B cell (primary cell): ENCODE results near the gene NSD1. TPM values are rescaled to one million over a fixed set of nuclear protein-coding genes. Genes with fewer than 3 reads are reported as not detected.

ENCODE experiments used
- ATAC-seq: fragments of 200-7000 bp; cut with Tn5 transposase; one replicate; pipeline ENCODE4 v1.10.0; 2021; ENCODE audit warnings: low read depth, mild to moderate bottlenecking, moderate number of reproducible peaks, moderate library complexity
- CTCF ChIA-PET: fragments of 350-600 bp; sonication (Branson Sonifier 250); formaldehyde crosslinking; loops from one replicate; lab custom pipeline; 2021; ENCODE audit warnings: antibody characterized with exemption, inconsistent platforms; lab: Charles Lee
- POLR2A ChIA-PET: fragments of 350-600 bp; sonication (Branson Sonifier 250); formaldehyde crosslinking; loops from one replicate; lab custom pipeline; 2021; ENCODE audit warnings: antibody characterized with exemption; lab: Charles Lee
- DNase-seq: peaks from one replicate; pipeline ENCODE4 v3.0.0; 2013
- H2AFZ ChIP-seq: 2 replicates; pipeline ENCODE4 v1.6.1; 2012; ENCODE audit warnings: mild to moderate bottlenecking, low read depth, low read length; ENCODE audit not compliant: insufficient read depth, poor library complexity, severe bottlenecking
- H3K27ac ChIP-seq, 2 donors: 1 replicate in 1 of 2; 2 replicates in 1 of 2; pipeline ENCODE4 v1.5.1; 2012 to 2013; ENCODE audit warnings: low read length in 2 of 2, mild to moderate bottlenecking in 2 of 2, moderate library complexity in 1 of 2
- H3K27me3 ChIP-seq, 4 experiments: fragments of 200-600 bp in 1 of 4; sonication (generic) in 1 of 4; replicated peaks in 1 of 4; 1 replicate in 2 of 4; 2 replicates in 2 of 4; pipeline versions ENCODE4 v1.6.1 to v1.7.0; 2013 to 2016; ENCODE audit warnings: low read length in 3 of 4, mild to moderate bottlenecking in 2 of 4, mixed read lengths in 1 of 4, moderate library complexity in 1 of 4; ENCODE audit not compliant: insufficient read depth in 4 of 4, control insufficient read depth in 3 of 4; ENCODE audit errors: control extremely low read depth in 1 of 4
- H3K36me3 ChIP-seq, 2 experiments: replicated peaks in 1 of 2; 1 replicate in 1 of 2; 2 replicates in 1 of 2; pipeline versions ENCODE4 v1.6.1 to v1.7.1; 2013; ENCODE audit warnings: low read length in 1 of 2; ENCODE audit not compliant: insufficient read depth in 2 of 2, control insufficient read depth in 1 of 2; ENCODE audit errors: control extremely low read depth in 1 of 2, extremely low read depth in 1 of 2
- H3K4me1 ChIP-seq, 2 donors: fragments of 200-600 bp in 1 of 2; sonication (generic) in 1 of 2; 1 replicate in 1 of 2; 2 replicates in 1 of 2; pipeline versions ENCODE4 v1.5.1 to v1.6.1; 2013 to 2017; ENCODE audit warnings: low read length in 2 of 2; ENCODE audit not compliant: control insufficient read depth in 2 of 2, insufficient read depth in 2 of 2
- H3K4me2 ChIP-seq: replicated peaks from 2 replicates; pipeline ENCODE3; 2012; ENCODE audit warnings: mild to moderate bottlenecking, low read depth, low read length; ENCODE audit not compliant: poor library complexity, severe bottlenecking
- H3K4me3 ChIP-seq, 5 experiments: fragments of 200-600 bp in 1 of 5; sonication (generic) in 1 of 5; 1 replicate in 3 of 5; 2 replicates in 2 of 5; pipeline versions ENCODE4 v1.5.1 to v1.7.0; 2011 to 2016; ENCODE audit warnings: low read length in 4 of 5, mild to moderate bottlenecking in 4 of 5, low read depth in 2 of 5, control low read depth in 1 of 5, moderate library complexity in 1 of 5; ENCODE audit not compliant: insufficient read depth in 1 of 5; ENCODE audit errors: control extremely low read depth in 1 of 5, extremely low read depth in 1 of 5
- H3K79me2 ChIP-seq: fragments of 200-600 bp; sonication (generic); one replicate; pipeline ENCODE4 v1.6.0; 2016; ENCODE audit warnings: low read length; ENCODE audit not compliant: control insufficient read depth, insufficient read depth
- H3K9ac ChIP-seq: fragments of 200-600 bp; sonication (generic); 2 replicates; pipeline ENCODE4 v1.6.1; 2017; ENCODE audit warnings: mild to moderate bottlenecking, low read length, moderate library complexity
- H3K9me3 ChIP-seq, 3 donors: one replicate each; pipeline versions ENCODE4 v1.6.1 to v1.7.1; 2013; ENCODE audit warnings: low read length in 2 of 3; ENCODE audit not compliant: control insufficient read depth in 2 of 3, insufficient read depth in 1 of 3; ENCODE audit errors: control extremely low read depth in 1 of 3
- H4K20me1 ChIP-seq: 2 replicates; pipeline ENCODE4 v1.6.0; 2012; ENCODE audit warnings: mild to moderate bottlenecking, low read length; ENCODE audit not compliant: insufficient read depth, control insufficient read depth, poor library complexity, severe bottlenecking
- H3K27ac Mint-ChIP-seq: one replicate; pipeline ENCODE4 v1.8.0; 2021; ENCODE audit warnings: mixed read lengths
- H3K27me3 Mint-ChIP-seq: one replicate; pipeline ENCODE4 v1.8.0; 2021; ENCODE audit warnings: mixed read lengths
- H3K4me1 Mint-ChIP-seq: one replicate; pipeline ENCODE4 v1.8.0; 2021; ENCODE audit warnings: mixed read lengths
- H3K4me3 Mint-ChIP-seq: one replicate; pipeline ENCODE4 v1.8.0; 2021; ENCODE audit warnings: mixed read lengths
- H3K9me3 Mint-ChIP-seq: one replicate; pipeline ENCODE4 v1.8.0; 2022; ENCODE audit warnings: mixed read lengths; ENCODE audit not compliant: insufficient read depth
- EZH2 ChIP-seq: IDR thresholded peaks from 2 replicates; pipeline ENCODE4 v1.6.1; 2012; ENCODE audit warnings: borderline replicate concordance, low read depth, mild to moderate bottlenecking, moderate library complexity, low read length; ENCODE audit not compliant: insufficient read depth, poor library complexity, severe bottlenecking
- WGBS: methylation state at CpG from one replicate; pipeline ENCODE4 v1.1.5; 2013; ENCODE audit warnings: missing lambda C conversion rate; ENCODE audit not compliant: insufficient coverage; 5-methylcytosine and 5-hydroxymethylcytosine counted together
- intact Hi-C: fragments of 100-400 bp; cut with micrococcal nuclease; formaldehyde crosslinking; loops from one replicate; pipeline ENCODE4 v1.10.0; 2022
- polyA plus RNA-seq: library from polyadenylated mRNA; depleted of rRNA; stranded (reverse); fragments of >200 nt; gene quantifications from 2 replicates; pipeline ENCODE4 v1.2.3, GENCODE V29; 2012
- total RNA-seq, 2 donors: library from RNA; stranded (reverse); fragments of 120-200 nt in 1 of 2; gene quantifications; 1 replicate in 1 of 2; 2 replicates in 1 of 2; pipeline versions ENCODE4 v1.2.3 to v1.2.4, GENCODE V29; 2013 to 2022
- TF ChIP-seq, protein P1 (sequence below): fragments of 200-600 bp; IDR thresholded peaks from one replicate; pipeline ENCODE4 v1.8.0; 2022; ENCODE audit warnings: antibody characterized with exemption, mild to moderate bottlenecking

NSD1 gene
- total and polyA plus RNA-seq, 2 donors (not counting 1 experiment from before 2014, with no cell fraction given), result 10.8 to 145 TPM

DNA sequence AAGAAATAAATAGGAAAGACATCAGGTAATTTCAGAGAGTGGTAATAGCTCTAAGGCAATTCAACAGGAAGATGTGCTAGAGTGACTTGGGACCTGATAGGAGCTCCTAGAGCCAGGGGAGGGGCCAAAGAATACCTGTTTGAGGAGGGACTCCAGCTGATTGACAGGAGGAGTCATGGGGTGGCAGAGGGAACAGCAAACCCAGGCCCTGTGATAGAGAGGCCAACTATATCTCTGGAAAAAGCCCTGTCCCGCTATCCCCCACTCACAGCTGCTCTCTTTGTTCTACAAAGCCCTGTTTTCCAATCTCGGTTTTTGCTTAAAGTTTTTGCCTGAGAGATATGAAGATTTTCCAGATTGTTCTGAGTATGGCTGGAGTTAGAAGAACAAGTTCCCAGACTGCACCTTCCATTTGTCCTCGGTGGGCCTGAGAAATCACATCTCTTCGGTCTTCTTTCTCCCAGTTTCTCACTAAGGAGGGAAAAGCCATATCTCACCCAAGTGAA is 9.0 kb upstream of the NSD1 start:
- Histone ChIP-seq H3K27ac (peak overlapping the region; percentile 50 to 73), H3K4me2 (peak overlapping the region; percentile 52), H4K20me1 (no peaks in the 10 kb centered on the region), H3K36me3 (no peaks in the 10 kb centered on the region), H3K27me3 (no peaks in the 10 kb centered on the region), H3K9me3 (no peaks in the 10 kb centered on the region), H2AFZ (peak overlapping the region; percentile 44), H3K79me2 (no peaks in the 10 kb centered on the region), H3K4me1 (peaks cover 13 to 28% of the 10 kb centered on the region in 2 donors), H3K9ac (peak overlapping the region; percentile 1), H3K4me3 (peak overlapping the region in 2 of 5 experiments; percentile 13 to 14)
- DNase-seq (peak; percentile 59), ATAC-seq (peak; percentile 71)
- POLR2A ChIA-PET, result interaction anchor here (0.6 to 1.4 kb wide), 2 partner anchors 9 to 16 kb away, joined by 3 to 8 read pairs; partner anchors contain the start of gene NSD1
- Mint-ChIP-seq H3K9me3 (no peaks in the 10 kb centered on the region), H3K4me3 (peak overlapping the region; percentile 74), H3K27me3 (no peaks in the 10 kb centered on the region), H3K27ac (peak overlapping the region; percentile 37), H3K4me1 (peaks cover 31% of the 10 kb centered on the region)
- TF ChIP-seq, protein P1, sequence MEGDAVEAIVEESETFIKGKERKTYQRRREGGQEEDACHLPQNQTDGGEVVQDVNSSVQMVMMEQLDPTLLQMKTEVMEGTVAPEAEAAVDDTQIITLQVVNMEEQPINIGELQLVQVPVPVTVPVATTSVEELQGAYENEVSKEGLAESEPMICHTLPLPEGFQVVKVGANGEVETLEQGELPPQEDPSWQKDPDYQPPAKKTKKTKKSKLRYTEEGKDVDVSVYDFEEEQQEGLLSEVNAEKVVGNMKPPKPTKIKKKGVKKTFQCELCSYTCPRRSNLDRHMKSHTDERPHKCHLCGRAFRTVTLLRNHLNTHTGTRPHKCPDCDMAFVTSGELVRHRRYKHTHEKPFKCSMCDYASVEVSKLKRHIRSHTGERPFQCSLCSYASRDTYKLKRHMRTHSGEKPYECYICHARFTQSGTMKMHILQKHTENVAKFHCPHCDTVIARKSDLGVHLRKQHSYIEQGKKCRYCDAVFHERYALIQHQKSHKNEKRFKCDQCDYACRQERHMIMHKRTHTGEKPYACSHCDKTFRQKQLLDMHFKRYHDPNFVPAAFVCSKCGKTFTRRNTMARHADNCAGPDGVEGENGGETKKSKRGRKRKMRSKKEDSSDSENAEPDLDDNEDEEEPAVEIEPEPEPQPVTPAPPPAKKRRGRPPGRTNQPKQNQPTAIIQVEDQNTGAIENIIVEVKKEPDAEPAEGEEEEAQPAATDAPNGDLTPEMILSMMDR, result no peak
- no peak for TF ChIP-seq EZH2
- CTCF ChIA-PET, result interaction anchor here (0.6 to 9.5 kb wide), 6 partner anchors 8 to 464 kb away, joined by 3 to 89 read pairs (median 4); no protein-coding TSS in a partner anchor
- intact Hi-C loops, result no loop called here
- 94% methylated on average over 2 of the region's 4 CpGs for WGBS

DNA sequence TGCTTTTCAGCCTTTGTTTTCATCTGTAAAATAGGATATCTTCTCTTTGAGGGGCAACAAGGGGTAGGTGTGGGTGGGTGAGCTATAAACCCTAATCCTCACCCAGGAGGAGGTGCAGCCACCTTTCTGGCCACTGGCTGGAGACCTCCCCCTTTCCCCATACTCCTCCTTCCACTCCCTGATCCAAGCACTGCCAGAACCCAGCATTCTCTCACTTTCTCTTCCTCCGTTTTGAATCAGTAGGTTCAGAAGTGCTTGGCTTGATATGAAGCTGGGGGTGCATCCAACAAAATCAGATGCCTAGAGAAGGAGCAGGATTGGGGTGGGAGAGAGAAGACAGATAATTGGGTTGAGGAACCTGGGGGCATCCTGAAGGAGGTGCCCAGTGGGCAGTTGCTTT is 6.8 kb upstream of the NSD1 start:
- ATAC-seq, result no peak
- no peaks in the 10 kb centered on the region for H4K20me1 ChIP-seq
- Mint-ChIP-seq H3K4me3 (no peak overlapping the region), H3K27me3 (no peaks in the 10 kb centered on the region), H3K27ac (no peak overlapping the region), H3K4me1 (peaks cover 42% of the 10 kb centered on the region), H3K9me3 (no peaks in the 10 kb centered on the region)
- no peak for TF ChIP-seq EZH2
- TF ChIP-seq, protein P1, result no peak
- WGBS, result no CpG with 5 or more reads among the region's 1 CpG
- no peak overlapping the region for H3K27ac ChIP-seq
- H3K9me3 ChIP-seq, result no peaks in the 10 kb centered on the region
- H3K4me1 ChIP-seq, result peaks cover 13 to 30% of the 10 kb centered on the region in 2 donors
- no peak overlapping the region for H3K9ac ChIP-seq
- no peak for DNase-seq
- no peak overlapping the region for H3K4me3 ChIP-seq
- no peak overlapping the region for H3K4me2 ChIP-seq
- H3K36me3 ChIP-seq, result no peaks in the 10 kb centered on the region
- ChIA-PET POLR2A (interaction anchor here (0.7 kb wide), 1 partner anchor 160 kb away, joined by 5 read pairs; no protein-coding TSS in a partner anchor), CTCF (interaction anchor here (0.6 to 9.5 kb wide), 2 partner anchors 14 to 67 kb away, joined by 3 to 89 read pairs; no protein-coding TSS in a partner anchor)
- no peaks in the 10 kb centered on the region for H3K27me3 ChIP-seq
- intact Hi-C loops, result no loop called here
- H2AFZ ChIP-seq, result no peak overlapping the region
- H3K79me2 ChIP-seq, result no peaks in the 10 kb centered on the region
